Spleen (tissue), 7 donors: Measurements from ENCODE around the gene MYLK4.

Source experiments
- POLR2A ChIP-seq, 3 donors: fragments of 450-650 bp; IDR thresholded peaks; one replicate each; pipeline ENCODE4 v1.5.1; 2017; ENCODE audit warnings: antibody characterized with exemption in 3 of 3, mild to moderate bottlenecking in 1 of 3
- POLR2AphosphoS5 ChIP-seq, 3 donors: sonication (generic); formaldehyde crosslinking; IDR thresholded peaks; one replicate each; pipeline ENCODE4 v1.5.1; 2017; ENCODE audit warnings: antibody characterized with exemption in 3 of 3
- TF ChIP-seq, protein P1 (sequence below), 11 experiments: fragments of 200-600 bp in 7 of 11; fragments of 450-650 bp in 4 of 11; sonication (generic) in 4 of 11; IDR thresholded peaks in 8 of 11; conservative IDR thresholded peaks in 3 of 11; 1 replicate in 7 of 11; 2 replicates in 4 of 11; pipeline versions ENCODE4 v1.4.0 to v1.8.0; 2016 to 2021; ENCODE audit warnings: antibody characterized with exemption in 11 of 11, inconsistent platforms in 4 of 11, mild to moderate bottlenecking in 1 of 11
- donor health status: DM: no; HTN: no; CAD: no; lungs with moderate emphysema.
- donor health status: DM: no; HTN: no; CAD: no.
- donor health status: DM: no; HTN: no; CAD: no.

DNA sequence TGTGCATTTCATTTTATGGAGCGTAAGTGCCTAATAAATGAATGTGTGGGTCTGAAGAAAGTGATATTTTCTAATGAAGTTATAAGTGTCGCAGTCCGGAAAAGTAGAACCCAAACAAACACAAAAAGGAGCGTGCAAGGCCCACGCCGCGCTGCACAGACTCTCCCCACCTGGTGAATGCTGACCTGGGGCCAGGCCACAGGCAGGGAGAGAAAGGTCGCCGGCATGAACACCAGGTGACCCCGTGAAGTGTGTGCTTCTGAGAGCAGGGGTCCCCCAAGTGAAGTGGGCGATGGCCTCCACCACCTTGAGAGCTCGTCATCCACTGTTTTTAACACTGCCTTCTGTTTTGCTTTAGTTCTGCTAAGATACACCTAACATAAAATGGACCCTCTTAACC, 114.8 kb downstream of the MYLK4 start:
- TF ChIP-seq, protein P1, sequence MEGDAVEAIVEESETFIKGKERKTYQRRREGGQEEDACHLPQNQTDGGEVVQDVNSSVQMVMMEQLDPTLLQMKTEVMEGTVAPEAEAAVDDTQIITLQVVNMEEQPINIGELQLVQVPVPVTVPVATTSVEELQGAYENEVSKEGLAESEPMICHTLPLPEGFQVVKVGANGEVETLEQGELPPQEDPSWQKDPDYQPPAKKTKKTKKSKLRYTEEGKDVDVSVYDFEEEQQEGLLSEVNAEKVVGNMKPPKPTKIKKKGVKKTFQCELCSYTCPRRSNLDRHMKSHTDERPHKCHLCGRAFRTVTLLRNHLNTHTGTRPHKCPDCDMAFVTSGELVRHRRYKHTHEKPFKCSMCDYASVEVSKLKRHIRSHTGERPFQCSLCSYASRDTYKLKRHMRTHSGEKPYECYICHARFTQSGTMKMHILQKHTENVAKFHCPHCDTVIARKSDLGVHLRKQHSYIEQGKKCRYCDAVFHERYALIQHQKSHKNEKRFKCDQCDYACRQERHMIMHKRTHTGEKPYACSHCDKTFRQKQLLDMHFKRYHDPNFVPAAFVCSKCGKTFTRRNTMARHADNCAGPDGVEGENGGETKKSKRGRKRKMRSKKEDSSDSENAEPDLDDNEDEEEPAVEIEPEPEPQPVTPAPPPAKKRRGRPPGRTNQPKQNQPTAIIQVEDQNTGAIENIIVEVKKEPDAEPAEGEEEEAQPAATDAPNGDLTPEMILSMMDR (IDR thresholded peaks at IDR 0.05 in 8 of 11, conservative IDR thresholded peaks at IDR 0.05 in 3 of 11) = no peak
- TF ChIP-seq POLR2A (IDR thresholded peaks at IDR 0.05) (no peak), POLR2AphosphoS5 (IDR thresholded peaks at IDR 0.05) (no peak)
